ENCODE data around the gene SH3RF3.

SH3RF3 gene

DNA sequence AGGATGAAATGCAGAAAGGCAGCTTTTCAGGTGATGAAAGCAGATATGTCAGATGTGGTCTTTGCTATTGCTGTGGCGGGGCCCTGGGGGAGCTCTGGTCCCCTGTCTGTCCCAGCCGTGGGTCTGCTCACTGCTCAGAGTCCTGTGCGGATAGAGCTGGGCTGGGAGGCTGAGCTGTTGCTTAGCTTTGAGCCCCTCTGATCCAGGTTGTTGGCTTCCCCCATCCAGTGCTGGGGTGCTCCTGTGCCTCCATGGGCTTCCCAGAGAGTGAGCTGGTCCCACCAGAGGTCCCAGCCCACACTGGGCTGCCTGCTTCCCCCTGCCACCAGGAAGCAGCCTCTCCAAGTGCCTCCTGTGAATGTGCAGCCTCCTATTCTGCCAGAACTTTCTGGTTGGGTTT is 55.4 kb downstream of the SH3RF3 start:
- no peak for DNase-seq

DNA sequence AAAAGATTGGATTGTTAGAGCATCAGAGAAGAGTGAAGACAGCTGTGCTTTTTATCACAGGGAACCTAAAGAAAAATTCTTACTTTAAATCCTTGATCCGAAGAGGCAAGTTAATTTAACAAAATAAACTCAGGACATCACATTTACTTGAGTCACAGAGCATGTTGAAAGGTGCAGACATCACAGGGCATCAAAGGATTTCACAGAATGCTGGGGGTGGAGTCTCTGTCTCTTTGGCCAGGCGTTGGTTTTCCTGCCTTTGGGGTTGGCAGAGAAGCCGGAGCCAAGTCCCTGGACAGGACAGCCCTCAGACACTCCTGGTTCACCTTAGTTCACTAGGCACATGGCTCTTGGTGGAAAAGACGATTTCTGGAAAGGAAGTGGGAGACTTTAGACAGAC is 56.3 kb downstream of the SH3RF3 start:
- no peak for DNase-seq

DNA sequence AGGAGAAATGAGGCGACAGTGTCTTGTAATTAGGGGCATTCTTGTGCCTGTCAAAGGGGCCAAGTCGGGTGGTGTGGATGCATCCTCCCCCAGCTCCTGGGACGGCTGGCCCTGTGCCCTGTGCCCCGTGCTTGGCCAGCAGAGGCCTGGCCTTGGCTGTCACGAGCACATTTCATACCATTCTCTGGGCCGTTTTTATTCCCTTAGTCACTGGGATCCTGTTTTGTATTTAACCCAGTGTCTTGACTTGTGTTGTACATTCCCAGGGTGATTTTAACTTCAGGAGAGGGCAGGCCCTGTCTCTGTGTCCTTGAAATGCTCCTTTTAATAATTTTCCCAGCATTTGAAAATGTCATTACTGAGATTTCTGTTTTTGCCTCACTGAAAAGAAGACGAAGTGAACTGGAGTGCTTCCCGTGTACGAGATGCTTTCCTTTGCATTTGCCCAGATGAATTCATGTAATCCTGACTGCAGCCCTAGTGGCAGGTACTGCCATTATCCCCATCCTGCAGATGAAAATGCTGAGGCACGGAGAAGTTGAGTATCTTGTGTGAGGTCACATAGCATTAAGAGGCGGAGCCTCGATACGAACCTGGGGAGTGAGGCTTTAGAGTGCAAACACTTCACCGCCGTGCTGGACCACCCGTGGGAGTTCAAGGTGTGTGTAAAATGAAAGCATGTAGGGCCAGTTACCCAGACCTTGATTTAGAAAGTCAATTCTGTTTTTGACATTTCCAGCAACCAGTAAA is 57.0 kb downstream of the SH3RF3 start:
- DNase-seq, result no peak

DNA sequence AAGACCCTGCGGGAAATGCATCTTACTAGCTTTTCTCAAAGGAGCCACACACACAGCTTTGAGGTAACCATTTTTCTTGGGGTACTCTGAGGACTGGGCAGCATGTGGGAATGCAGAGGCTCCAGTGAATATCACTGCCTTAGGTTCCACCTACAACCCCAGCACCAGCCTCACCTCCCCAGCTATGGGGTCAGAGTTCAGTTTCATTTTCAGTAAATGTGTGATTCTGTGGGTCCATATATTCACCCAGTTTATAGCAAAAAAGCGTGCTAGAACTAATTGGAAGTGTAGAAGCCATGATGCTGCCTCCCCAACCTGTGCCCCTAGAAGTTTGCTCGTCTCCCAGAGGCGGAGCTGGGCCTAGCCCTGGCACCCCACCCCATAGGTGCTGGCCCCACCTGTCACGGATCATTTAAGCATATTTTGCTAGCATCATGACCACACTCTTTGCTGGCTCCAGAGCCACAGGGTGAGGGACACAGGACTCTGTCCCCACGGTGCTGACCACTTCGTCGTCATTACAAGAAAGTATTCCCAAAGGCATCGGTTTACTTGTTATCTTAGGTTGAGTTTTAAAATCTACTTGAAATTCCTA is 57.7 kb downstream of the SH3RF3 start:
- DNase-seq, result no peak

DNA sequence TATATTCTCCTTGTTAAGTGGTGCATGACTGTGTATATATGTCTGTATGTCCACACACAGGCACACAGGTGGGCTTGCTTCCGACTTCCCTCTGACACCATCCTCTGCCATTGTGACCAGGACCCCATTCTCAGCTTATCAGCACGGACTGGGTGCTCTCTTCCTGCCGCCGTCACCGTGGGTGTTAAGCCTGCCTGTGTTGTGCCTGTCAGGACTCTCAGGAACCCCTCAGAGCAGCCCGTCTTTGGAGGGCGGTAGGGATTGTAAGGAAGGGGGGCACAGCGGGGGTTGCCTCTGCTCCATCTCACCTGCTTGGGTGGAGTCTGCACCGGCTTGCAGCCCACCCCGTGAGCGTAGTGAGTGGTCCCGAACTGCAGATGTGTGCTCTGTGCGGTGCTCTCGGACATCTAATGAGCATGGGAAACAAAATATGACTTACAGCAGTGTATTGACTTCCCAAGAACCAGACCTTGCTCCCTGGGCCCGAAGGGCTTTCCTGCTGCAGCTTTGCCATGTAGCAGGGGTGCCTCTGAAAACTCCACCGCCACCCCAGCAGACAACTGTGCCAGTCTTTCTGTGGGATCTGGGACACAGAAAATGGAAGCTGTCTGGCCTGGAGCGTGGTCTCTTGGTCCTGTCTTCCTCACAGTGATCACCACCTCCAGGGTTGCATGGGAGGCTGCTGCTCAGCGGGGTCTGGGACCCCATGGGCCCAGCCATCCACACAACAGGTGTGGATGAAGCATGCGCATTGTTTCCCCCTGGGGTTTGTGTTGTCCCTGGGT is 58.9 kb downstream of the SH3RF3 start:
- DNase-seq, result no peak

DNA sequence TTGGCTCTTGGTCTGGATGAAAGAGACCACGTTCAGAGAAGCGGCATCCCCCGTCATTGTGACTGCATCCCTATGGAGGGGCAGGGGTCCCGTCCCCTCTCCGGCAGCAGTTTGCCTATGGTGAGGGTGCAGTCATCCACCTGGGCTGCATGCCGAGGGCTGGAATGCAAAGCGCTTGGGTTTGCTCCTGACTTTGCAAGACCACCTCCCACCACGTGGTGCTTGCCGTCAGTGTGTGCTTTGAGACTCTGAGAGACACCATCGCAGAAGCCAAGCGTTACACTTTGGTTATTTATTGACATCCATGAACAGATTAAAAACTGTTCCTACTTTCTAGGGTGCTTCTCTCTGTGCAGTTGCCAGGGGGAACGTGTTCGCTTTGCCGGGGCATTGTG is 59.5 kb downstream of the SH3RF3 start:
- no peak for DNase-seq

DNA sequence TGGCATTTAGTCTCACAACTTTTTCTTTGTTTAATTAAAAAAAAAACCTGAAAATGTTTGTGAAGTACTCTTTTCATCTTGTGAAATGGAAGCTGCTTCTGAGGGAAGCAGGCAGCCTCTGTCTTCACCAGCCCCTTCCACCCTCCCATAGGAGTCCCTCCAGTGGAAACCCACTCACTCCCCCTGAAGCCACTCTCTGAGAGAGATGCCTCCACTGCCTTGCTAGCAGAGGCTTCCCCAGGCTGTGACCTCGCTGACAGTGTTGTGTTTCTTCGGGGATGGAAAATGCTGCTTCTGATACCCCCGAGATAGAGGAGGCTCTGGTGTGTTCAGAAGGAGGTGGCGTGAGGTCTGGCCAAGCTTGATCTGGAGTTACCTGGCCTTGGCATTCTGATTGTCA is 59.9 kb downstream of the SH3RF3 start:
- no peak for DNase-seq

DNA sequence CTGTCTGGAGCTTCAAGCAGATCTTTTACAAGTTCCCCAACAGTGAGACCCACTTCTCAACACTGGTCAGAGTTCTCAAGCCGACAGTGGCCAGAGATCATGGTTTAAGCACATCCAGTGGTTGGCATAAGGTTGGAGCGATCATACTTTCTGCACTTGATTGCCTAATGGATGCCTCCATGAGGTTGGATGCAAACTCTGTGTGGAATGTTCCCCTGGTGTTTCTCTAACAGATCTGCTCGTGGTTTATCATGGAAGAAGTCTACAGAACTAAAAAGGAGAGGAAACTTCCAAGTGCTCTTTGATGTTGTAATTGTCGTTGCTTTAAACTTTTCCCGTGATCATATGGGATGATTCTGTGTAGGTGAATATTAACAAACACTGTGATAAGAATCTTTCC is 60.7 kb downstream of the SH3RF3 start:
- DNase-seq, result no peak

DNA sequence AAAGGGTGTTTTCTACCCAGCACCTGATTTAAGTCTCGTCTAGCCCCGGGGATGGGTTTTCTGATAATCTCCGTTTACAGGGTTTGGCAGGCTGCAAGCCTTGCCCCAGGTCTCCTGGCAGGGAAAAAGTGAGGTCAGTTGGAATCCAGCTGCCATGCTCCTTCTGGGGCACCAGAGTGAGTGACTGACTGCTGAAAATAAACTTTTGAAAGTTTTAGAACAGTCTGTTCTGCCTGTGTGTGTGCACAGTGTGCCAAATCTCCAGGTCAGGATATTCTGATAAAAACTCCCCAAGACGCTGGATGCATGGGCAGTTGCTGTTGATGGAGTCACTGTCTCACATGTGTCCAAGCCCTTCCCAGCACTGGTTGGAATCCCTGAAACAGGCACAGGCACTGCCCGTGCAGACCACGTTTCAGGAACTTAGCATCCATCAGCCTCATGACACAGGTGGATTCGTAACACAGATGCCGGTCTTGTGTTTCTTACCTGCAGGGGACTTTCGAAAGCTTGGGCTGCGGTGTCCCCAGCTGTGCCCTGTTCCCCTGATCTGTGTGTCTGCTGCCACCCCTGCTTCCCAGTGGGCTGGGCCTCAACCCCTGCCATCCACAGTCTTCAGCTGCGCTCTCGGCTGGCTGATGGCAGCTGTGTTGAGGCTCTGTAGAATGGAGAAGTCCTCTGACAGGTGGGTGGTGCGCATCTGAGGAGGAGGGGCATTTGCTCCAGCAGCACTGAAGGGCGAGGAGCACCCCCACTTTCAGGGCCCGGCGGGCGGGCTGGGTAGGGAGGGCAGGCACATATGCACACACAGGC is 65.0 kb downstream of the SH3RF3 start:
- DNase-seq, result no peak

DNA sequence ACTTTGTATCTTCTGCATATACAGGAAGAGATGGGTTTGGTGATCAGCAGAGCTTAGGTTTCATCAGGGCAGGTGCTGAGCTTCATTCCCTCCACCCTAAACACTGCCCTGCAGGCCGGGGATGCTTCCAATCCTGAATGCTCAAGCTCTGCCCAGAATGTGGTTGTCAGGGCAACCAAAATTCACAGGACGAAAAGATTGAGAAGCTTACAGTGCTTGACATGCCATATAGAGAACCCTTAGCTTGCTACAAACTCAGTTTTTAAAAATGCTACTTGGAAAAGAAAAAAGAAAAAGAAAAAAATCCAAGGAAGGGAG is 65.6 kb downstream of the SH3RF3 start:
- DNase-seq, result no peak

DNA sequence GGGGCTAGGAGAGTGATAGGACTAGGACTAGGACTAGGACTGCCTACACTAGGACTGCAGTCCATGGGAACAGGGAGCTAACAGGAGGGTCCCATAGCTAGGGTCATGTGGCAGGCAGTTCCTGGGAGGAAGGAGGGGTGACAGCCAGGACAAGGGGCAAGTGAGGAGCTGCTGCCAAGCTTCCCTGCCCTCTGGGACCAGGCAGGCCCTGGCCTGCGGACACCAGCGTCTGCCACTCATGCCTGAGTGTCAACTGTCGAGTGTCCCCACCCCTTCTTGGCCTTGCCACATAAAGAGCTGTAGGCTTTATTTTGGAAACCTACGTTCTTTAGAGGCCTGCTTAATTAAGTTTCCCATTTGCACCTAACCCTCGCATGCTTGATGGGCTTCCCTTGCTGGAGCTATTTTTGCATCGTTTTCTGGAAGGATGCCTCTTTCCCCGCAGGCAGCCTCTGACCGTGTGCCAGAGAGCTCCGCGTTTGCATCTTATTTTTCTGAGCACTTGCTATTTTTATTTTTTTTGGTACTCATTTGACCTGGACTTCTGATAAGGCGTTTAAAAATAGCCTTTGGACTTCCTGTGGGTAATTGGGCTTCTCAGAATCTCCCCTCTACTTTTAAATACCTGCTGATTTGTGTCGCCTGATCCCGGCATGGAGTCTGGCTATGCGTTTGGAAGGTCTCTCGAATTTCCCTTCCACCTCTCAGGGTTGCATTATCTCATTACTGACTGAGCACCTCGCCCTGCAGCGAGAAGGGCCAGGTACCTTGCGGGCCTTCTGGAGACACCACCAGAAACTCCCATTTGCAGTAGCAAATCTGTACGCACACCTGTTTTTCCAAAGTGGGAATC is 66.4 kb downstream of the SH3RF3 start:
- no peak for DNase-seq

DNA sequence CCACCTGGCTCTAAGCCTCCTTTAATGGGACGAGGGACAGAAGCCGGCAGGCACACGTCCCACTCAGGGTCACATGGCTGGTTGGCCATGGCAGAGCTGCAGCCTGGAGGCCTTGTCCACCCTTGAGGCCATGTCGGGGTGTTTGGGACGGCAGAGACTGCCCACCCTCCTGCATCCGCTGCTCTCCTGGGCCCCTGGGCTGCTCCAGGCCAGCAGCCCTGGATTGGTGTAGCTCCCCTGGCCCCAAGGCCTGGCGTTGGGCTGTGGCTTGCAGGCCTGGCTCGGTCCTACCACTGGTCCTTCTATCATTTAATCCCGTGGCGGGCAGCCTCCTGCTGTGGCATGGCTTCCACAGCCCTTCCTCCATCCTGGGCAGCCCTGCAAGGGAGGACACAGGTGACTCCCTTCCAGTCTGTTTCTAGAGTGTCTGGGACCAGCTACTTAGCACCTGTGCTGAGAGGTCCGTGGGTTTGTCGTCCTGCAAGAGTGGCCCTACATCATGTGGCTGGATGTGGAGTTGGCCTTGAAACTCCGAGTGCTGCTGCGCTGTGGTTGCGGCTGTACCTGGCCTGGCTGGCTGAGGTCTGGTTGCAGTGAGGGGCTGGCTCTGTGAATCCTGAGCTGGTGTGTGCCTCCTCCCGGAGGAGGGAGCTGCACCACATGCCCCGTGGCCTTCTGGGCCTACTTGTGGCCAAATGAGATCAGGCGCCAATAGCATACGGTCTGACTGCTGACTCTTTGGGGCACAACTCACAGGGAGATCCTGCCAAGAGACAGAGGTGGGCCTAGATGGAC is 67.3 kb downstream of the SH3RF3 start:
- DNase-seq, result no peak

DNA sequence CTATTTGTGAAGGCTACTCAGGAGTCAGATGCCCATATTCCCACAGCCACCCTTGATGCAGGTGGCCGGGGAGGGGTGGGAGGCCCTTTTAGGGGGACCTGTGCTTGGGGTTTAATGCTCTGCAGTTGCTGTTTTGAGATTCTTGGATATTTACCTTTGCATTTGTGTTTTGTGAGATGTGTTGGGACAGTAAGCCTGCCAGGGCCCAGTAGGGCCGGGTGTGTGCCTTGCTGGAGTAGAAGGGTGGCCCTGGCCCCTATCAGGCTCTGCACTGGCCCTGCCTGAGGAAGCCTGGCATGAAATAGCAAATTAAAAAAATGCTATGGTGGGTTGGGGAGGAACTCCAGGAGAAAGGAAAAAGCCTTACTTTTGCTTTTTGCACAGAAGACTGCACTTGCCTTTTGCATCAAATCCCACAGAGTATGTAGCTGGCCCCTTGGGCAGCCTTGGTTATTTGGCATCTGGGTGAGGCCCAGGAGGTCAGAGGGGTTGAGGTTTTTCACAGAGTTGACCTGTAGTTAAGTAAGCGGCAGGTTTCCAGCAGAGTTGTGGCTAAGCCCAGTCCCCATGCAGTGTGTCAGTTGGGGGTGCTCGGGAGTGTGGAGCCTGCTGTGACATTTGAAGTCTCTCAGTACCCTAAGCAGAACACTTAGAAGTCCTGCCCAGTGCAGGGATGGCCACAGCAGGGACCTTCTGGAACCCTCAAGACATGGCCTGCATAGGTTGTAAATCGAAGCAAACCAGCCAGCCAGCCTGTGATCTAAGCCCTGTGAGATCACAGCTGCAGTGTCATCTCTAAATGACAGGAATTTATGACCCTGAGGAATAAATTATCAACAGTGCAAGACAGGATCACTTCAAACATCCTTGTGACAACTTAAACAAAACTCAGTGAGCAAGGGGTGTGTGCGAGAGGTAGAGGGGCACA is 68.8 kb downstream of the SH3RF3 start:
- DNase-seq, result no peak

DNA sequence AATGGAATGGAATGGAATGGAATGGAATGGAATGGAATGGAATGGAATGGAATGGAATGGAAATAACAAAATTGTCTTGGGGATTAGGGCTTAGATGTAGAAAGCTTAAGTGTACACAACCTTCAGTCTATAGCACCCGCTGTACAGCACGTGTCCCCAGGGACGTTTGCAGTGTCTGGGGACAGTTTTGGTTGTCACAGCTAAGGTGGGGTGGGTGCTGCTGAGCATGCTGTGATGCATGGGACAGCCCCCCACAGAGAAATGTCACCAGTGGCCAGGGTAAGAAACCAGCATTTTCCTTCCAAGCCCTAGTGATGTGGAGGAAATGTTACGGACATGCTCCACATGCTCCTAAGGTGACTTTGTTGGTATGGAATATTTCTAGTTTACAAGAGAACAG is 70.8 kb downstream of the SH3RF3 start:
- no peak for DNase-seq

DNA sequence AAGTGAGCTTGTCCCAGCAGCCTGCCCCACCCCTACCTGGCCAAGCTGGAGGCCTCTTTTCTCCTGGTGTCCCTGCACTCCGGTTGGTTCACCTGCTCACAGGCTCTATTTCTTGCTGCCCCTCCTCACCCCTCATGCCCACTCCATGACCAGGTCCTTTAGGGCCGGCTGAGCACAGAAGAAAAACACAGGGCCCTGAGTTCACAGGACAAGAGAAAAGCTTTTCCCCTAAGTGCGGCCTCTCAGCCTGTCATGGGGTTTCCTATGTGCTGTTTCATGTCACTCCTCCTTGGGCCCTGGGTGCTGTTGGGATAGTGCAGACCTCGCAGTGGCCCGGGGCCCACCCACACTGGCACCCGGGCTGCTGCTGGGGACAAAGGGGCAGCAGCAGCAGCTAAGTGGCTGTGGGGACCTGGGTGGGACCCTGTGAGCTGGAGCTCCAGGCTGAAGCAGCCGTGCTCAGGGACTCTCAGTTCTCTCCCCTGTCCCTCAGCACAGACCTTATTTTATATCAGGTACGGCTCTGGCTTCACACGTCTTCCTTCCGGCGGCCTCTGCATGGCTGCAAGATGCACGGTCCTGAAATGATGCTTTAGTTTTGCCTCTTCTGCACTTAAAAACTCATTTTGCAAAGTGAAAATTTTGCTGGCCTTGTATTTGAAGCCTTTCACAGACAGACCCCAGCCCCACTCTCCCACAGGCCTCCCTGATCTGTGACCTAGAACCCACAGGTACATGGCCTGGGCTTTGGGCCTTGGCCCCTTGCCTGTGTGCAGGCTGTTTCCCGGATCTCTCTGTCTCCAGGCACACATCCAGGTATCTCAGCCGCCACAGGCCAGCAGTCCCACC is 71.8 kb downstream of the SH3RF3 start:
- no peak for DNase-seq

DNA sequence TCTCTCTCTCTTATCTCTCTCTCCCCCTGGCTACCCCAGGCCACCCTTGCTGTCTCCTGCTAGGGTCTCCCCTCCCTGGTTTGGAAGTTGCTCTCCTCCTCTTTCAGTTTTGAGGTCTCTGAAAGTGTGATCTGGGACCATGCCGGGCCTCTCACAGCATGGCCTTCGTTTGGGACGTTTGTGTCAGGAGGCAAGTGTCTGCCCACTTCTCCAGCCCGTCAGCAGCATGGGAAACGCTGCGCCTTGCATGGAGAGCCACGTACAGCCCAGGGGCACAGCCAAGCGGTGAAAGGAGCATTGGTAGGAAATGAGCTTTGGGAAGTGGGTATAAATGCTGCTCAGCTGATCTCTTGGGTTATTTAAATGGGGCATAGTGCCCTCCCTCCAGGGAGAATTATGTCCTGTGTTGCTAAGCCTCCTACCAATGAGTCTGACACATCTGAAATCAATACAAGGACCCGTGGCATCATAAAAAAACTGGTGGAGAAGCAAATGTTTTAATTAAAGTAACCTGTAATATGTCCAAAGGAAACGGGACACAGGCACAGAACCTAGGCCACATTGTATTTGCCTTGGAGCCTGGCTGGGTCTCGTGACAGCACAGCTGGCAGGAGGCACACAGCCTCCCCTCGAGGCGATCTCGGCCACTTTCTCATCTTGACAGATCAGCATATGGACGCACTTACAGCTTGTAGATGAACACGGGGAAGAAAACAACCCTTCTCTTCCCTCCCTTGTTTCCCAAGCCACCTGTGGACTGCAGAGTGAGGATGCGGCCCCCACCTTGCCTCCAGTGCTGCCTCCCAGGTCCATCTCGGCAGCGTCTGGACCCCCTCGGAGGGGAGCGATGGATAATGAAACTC is 72.7 kb downstream of the SH3RF3 start:
- peak; percentile 18 to 64 for DNase-seq

DNA sequence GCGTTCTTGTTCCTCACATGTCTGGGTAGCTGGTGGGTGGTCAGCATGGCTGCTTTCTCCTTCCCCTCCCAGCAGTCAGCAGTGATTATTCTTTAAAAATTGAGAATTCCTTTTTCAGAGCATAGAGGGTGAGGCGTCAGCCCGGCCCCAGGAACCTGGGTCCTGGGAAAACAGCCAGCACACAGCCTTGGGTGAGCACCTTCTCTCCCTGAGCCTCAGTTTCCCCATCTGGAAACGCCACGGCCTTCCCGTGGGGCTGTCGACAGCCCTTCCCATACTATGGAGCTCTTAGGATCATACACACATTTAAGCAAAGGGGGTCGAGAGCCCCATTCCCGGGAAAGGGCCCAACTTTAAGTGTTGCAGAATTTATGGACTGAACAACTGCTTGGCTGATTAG is 73.5 kb downstream of the SH3RF3 start:
- no peak for DNase-seq

DNA sequence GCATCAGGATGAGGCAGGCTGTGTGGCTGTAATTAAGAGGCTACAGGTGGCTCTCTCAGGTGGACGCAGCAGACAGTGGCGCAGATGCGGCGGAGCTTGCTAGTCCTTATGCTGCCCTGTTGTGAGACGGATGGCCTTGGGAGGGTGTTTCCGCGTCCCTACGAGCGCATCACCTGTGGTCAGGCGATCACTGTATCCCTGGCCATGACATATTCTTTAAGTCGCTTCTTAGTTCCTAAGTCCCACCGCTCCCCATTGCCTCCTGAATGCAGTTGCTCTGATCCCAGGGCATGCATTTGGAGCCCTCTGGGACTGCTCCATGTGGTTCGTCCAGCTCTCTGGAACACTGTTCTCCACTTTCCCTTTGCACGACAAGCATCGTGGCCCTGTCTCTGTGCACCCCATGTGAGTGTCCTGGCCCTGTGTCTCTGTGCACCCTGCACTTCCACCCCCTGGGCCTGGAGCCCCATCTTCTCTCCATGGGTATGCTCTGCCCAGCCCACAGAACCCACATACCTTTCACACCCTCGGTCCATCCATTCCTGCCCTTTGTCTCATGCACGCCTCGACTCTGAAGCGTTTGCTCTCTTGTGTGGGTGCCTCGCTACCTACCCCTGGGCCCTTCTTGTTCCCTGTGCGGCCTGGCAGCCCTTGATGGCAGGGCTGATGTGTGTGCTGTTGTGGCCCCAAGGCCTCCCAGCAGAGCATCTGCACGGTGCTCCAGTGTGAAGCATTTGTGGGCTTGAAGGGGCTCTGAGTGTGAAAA is 74.4 kb downstream of the SH3RF3 start:
- no peak for DNase-seq

Measured in NCI-H524 (cell line).